Globus pallidus (tissue), 1 donor: ENCODE data around the gene KIF13A.
A peak's percentile ranks its signal among the peaks of the same experiment; 100 is the strongest.
"Not testable (repeated sequence)": the region's sequence is repeated elsewhere in the genome, so short reads cannot be mapped to it uniquely, and the experiment has no call there.

Source experiments
- DNase-seq: peaks from one replicate; pipeline ENCODE4 v3.0.0-alpha.2; 2015; ENCODE audit warnings: low spot score

The KIF13A gene

GRCh38 chr6:17900011-17900410, 87.4 kb downstream of the KIF13A start:
- no peak for DNase-seq

- DNase-seq: no peak
Observed at GRCh38 chr6:17899491-17899890, 87.9 kb downstream of the KIF13A start.

- DNase-seq: no peak
Observed at GRCh38 chr6:17897681-17898080, 89.8 kb downstream of the KIF13A start.

GRCh38 chr6:17894905-17895304, 92.5 kb downstream of the KIF13A start:
- no peak for DNase-seq

- no peak for DNase-seq
Observed at GRCh38 chr6:17894191-17894590, 93.2 kb downstream of the KIF13A start.

GRCh38 chr6:17892097-17892686, 95.2 kb downstream of the KIF13A start:
- DNase-seq: no peak

- DNase-seq: no peak
Observed at GRCh38 chr6:17890309-17890708, 97.1 kb downstream of the KIF13A start.

GRCh38 chr6:17889777-17890176, 97.7 kb downstream of the KIF13A start:
- not testable (repeated sequence) for DNase-seq

GRCh38 chr6:17886891-17887290, 100.5 kb downstream of the KIF13A start:
- DNase-seq: no peak

- no peak for DNase-seq
Observed at GRCh38 chr6:17885889-17886576, 101.4 kb downstream of the KIF13A start.

GRCh38 chr6:17884498-17885478, 102.6 kb downstream of the KIF13A start:
- DNase-seq: peak; percentile 66

- DNase-seq: peak; percentile 30
Observed at GRCh38 chr6:17883665-17884497, 103.6 kb downstream of the KIF13A start.

GRCh38 chr6:17881085-17881858, 106.2 kb downstream of the KIF13A start:
- DNase-seq: no peak

GRCh38 chr6:17879184-17879583, 108.3 kb downstream of the KIF13A start:
- DNase-seq: no peak

GRCh38 chr6:17878734-17879133, 108.7 kb downstream of the KIF13A start:
- DNase-seq: no peak

- no peak for DNase-seq
Observed at GRCh38 chr6:17877895-17878440, 109.5 kb downstream of the KIF13A start.

GRCh38 chr6:17877196-17877894, 110.1 kb downstream of the KIF13A start:
- DNase-seq: no peak

GRCh38 chr6:17874753-17875152, 112.7 kb downstream of the KIF13A start:
- DNase-seq: no peak

- no peak for DNase-seq
Observed at GRCh38 chr6:17872908-17873307, 114.5 kb downstream of the KIF13A start.

- DNase-seq: no peak
Observed at GRCh38 chr6:17871836-17872235, 115.6 kb downstream of the KIF13A start.
